ENCODE data around the gene NID1. TPM values are rescaled to one million over a fixed set of nuclear protein-coding genes. Genes with fewer than 3 reads are reported as not detected.
"Not testable (repeated sequence)": the region's sequence is repeated elsewhere in the genome, so short reads cannot be mapped to it uniquely, and the experiment has no call there.

The NID1 gene
- total and polyA plus RNA-seq, 2 of the 4 experiments (the other 2 are of a cell fraction) = 21.9 to 83.3 TPM

- H3K79me1 ChIP-seq (ENCODE audit: low read depth in 1 of 2, low read length in 2 of 2); H2AFZ ChIP-seq (replicated peaks; ENCODE audit: low read length, poor library complexity); H3K4me3 ChIP-seq (ENCODE audit: insufficient read depth, low read depth, low read length); H4K91ac ChIP-seq (ENCODE audit: insufficient read depth, low read depth, low read length); H2AK9ac ChIP-seq (replicated peaks; ENCODE audit: low read depth, low read length, poor library complexity); H3K18ac ChIP-seq (ENCODE audit: low read depth, low read length); H2BK5ac ChIP-seq (ENCODE audit: low read depth, low read length, poor library complexity, severe bottlenecking); CTCF ChIA-PET; H3K9me3 ChIP-seq (ENCODE audit: control insufficient read depth, insufficient read depth, low read length); H3K9me1 ChIP-seq (ENCODE audit: insufficient read depth, low read length); intact Hi-C loops (cut with micrococcal nuclease); dilution Hi-C loops (cut with HindIII; ENCODE audit: low sequenced_read_pairs, unreplicated experiment); H4K8ac ChIP-seq (ENCODE audit: low read depth in 2 of 2, low read length in 2 of 2); H3K27ac ChIP-seq (ENCODE audit: insufficient read depth, low read length); H3K23ac ChIP-seq (ENCODE audit: low read depth, low read length); H2BK120ac ChIP-seq (ENCODE audit: low read depth, low read length); H2BK20ac ChIP-seq (ENCODE audit: low read depth, low read length); BruUV-seq (replicated peaks); H2BK15ac ChIP-seq (ENCODE audit: low read depth, low read length); H3K4me1 ChIP-seq (ENCODE audit: control insufficient read depth, insufficient read depth, low read length); H2AK5ac ChIP-seq (ENCODE audit: low read depth, low read length); H3K36me3 ChIP-seq (ENCODE audit: control insufficient read depth, insufficient read depth, low read length); H3K14ac ChIP-seq (replicated peaks; ENCODE audit: low read depth, low read length); H3K27me3 ChIP-seq (ENCODE audit: control insufficient read depth, insufficient read depth, low read length); in situ Hi-C loops (cut with MboI; ENCODE audit: low sequenced_read_pairs); H3K4me2 ChIP-seq (ENCODE audit: low read depth, low read length); POLR2A ChIA-PET (ENCODE audit: unreplicated experiment); H3K4ac ChIP-seq (ENCODE audit: low read depth, low read length); H4K20me1 ChIP-seq (ENCODE audit: insufficient read depth, low read length); ATAC-seq (ENCODE audit: low read depth); H3K9ac ChIP-seq (ENCODE audit: low read depth, low read length); H4K5ac ChIP-seq (ENCODE audit: low read depth, low read length); H3K56ac ChIP-seq (ENCODE audit: extremely low read depth, insufficient read depth, low read length): not testable (repeated sequence)
- DNase-seq = peak; percentile 79
- TF ChIP-seq RCOR1 (IDR thresholded peaks at IDR 0.05; ENCODE audit: insufficient replicate concordance, low read length) (peak; percentile 87), FOS (IDR thresholded peaks at IDR 0.05; ENCODE audit: low read depth, low read length) (peak; percentile 85), BHLHE40 (IDR thresholded peaks at IDR 0.05; ENCODE audit: low read depth, low read length) (peak; percentile 68; the same call in 1 of the 2 replicates)
- TF ChIP-seq, protein P1, sequence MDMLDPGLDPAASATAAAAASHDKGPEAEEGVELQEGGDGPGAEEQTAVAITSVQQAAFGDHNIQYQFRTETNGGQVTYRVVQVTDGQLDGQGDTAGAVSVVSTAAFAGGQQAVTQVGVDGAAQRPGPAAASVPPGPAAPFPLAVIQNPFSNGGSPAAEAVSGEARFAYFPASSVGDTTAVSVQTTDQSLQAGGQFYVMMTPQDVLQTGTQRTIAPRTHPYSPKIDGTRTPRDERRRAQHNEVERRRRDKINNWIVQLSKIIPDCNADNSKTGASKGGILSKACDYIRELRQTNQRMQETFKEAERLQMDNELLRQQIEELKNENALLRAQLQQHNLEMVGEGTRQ (IDR thresholded peaks at IDR 0.05; ENCODE audit: low read depth, low read length) = peak; percentile 71
- 65% methylated on average over 6 of the region's 15 CpGs; no CpG with 5 or more reads in 1 of the 2 experiments for WGBS, 2 experiments (ENCODE audit: extremely low coverage in 2 of 2, insufficient read length in 1 of 2)
Measured at GRCh38 chr1:236096660-236097482, 32.0 kb upstream of the NID1 start.
